Endothelial cell of umbilical vein (primary cell): ENCODE results near the gene CCDC93. TPM values are rescaled to one million over a fixed set of nuclear protein-coding genes. Genes with fewer than 3 reads are reported as not detected.

Experiments used
- BruUV-seq: library from RNA; stranded (reverse); fragments of 400-500 nt; replicated peaks from 2 replicates; lab custom pipeline; 2021; lab: Mats Ljungman, UMichigan
- CTCF ChIA-PET: fragments of 300-600, 350-600 bp; sonication (Branson Sonifier 250); formaldehyde crosslinking; loops from one replicate; lab custom pipeline; 2021; ENCODE audit warnings: antibody characterized with exemption, inconsistent platforms; lab: Charles Lee
- POLR2A ChIA-PET: fragments of 300-600, 350-600 bp; sonication (Branson Sonifier 250); formaldehyde crosslinking; loops from one replicate; lab custom pipeline; 2021; ENCODE audit warnings: antibody characterized with exemption, inconsistent platforms; lab: Charles Lee
- DNase-seq: peaks from one replicate; pipeline ENCODE4 v3.0.0-alpha.2; 2011; ENCODE audit warnings: low read depth, low spot score
- FAIRE-seq: peaks from 2 replicates; lab custom pipeline; 2011; peaks lifted over from hg19 to GRCh38; lab: Jason Lieb, UNC
- H2AFZ ChIP-seq: 2 replicates; pipeline ENCODE4 v1.6.0; 2012; ENCODE audit warnings: low read depth, low read length, control low read depth, inconsistent platforms
- H3K27ac ChIP-seq: 2 replicates; pipeline ENCODE4 v1.5.1; 2011; ENCODE audit warnings: low read depth, mild to moderate bottlenecking, control low read depth, low read length, moderate library complexity; ENCODE audit not compliant: insufficient read depth
- H3K27me3 ChIP-seq, 2 experiments: 2 replicates each; pipeline versions ENCODE4 v1.6.0 to v1.6.1; 2011; ENCODE audit warnings: low read length in 2 of 2, mixed read lengths in 1 of 2; ENCODE audit not compliant: control insufficient read depth in 2 of 2, insufficient read depth in 2 of 2
- H3K36me3 ChIP-seq, 2 experiments: 2 replicates in 1 of 2; 3 replicates in 1 of 2; pipeline ENCODE4 v1.5.1; 2011; ENCODE audit warnings: low read length in 2 of 2, mild to moderate bottlenecking in 1 of 2, moderate library complexity in 1 of 2; ENCODE audit not compliant: control insufficient read depth in 2 of 2, insufficient read depth in 2 of 2; ENCODE audit errors: extremely low read depth in 1 of 2
- H3K4me1 ChIP-seq: 3 replicates; pipeline ENCODE4 v1.5.1; 2011; ENCODE audit warnings: mild to moderate bottlenecking, low read length; ENCODE audit not compliant: control insufficient read depth, insufficient read depth; ENCODE audit errors: extremely low read depth
- H3K4me2 ChIP-seq: 2 replicates; pipeline ENCODE4 v1.6.1; 2011; ENCODE audit warnings: low read length, control low read depth, mixed read lengths; ENCODE audit not compliant: insufficient read depth
- H3K4me3 ChIP-seq, 3 experiments: fragments of 200-600 bp in 1 of 3; sonication (generic), shearing (Covaris generic) in 1 of 3; replicated peaks in 1 of 3; 2 replicates each; pipeline ENCODE4 v1.5.1; 2011 to 2016; ENCODE audit warnings: control low read depth in 3 of 3, low read length in 3 of 3, mild to moderate bottlenecking in 2 of 3, inconsistent platforms in 1 of 3, low read depth in 1 of 3, moderate library complexity in 1 of 3; ENCODE audit not compliant: insufficient read depth in 1 of 3
- H3K79me2 ChIP-seq: 2 replicates; pipeline ENCODE4 v1.6.0; 2012; ENCODE audit warnings: low read length, inconsistent platforms; ENCODE audit not compliant: control insufficient read depth, insufficient read depth
- H3K9ac ChIP-seq: replicated peaks from 2 replicates; pipeline ENCODE3; 2011; ENCODE audit warnings: low read length, control low read depth; ENCODE audit not compliant: insufficient read depth; ENCODE audit errors: extremely low read depth
- H3K9me1 ChIP-seq: replicated peaks from 3 replicates; pipeline ENCODE4 v1.6.0; 2011; ENCODE audit warnings: mild to moderate bottlenecking, low read length; ENCODE audit not compliant: control insufficient read depth, insufficient read depth; ENCODE audit errors: extremely low read depth
- H3K9me3 ChIP-seq: replicated peaks from 2 replicates; pipeline ENCODE4 v1.5.1; 2012; ENCODE audit warnings: low read length, inconsistent platforms; ENCODE audit not compliant: control insufficient read depth, insufficient read depth
- H4K20me1 ChIP-seq: replicated peaks from 2 replicates; pipeline ENCODE3; 2011; ENCODE audit warnings: mild to moderate bottlenecking, low read length; ENCODE audit not compliant: control insufficient read depth, insufficient read depth; ENCODE audit errors: extremely low read depth
- EZH2 ChIP-seq: IDR thresholded peaks from 2 replicates; pipeline ENCODE4 v1.6.1; 2012; ENCODE audit warnings: borderline replicate concordance, low read depth, mild to moderate bottlenecking, moderate library complexity, low read length, inconsistent platforms; ENCODE audit not compliant: severe bottlenecking
- FOS ChIP-seq: IDR thresholded peaks from 2 replicates; pipeline ENCODE4 v1.6.1; 2011; ENCODE audit warnings: mild to moderate bottlenecking, low read length, moderate library complexity, borderline replicate concordance; ENCODE audit not compliant: insufficient read depth
- GATA2 ChIP-seq: IDR thresholded peaks from 2 replicates; pipeline ENCODE4 v1.7.0; 2011; ENCODE audit warnings: low read depth, mild to moderate bottlenecking, moderate library complexity, mixed read lengths, low read length; ENCODE audit not compliant: insufficient read length, insufficient read depth
- JUN ChIP-seq: IDR thresholded peaks from 2 replicates; pipeline ENCODE4 v1.6.1; 2011; ENCODE audit warnings: borderline replicate concordance, low read depth; ENCODE audit not compliant: insufficient read length, insufficient read depth
- MAX ChIP-seq: IDR thresholded peaks from 2 replicates; pipeline ENCODE4 v1.6.1; 2011; ENCODE audit not compliant: insufficient read depth, insufficient read length
- MYC ChIP-seq: IDR thresholded peaks from one replicate; pipeline ENCODE4 v1.6.1; 2011; ENCODE audit warnings: mild to moderate bottlenecking, low read depth, low read length
- POLR2A ChIP-seq: IDR thresholded peaks from 2 replicates; pipeline ENCODE4 v1.6.1; 2012; ENCODE audit warnings: low read depth, mild to moderate bottlenecking, control low read depth, low read length
- POLR2AphosphoS5 ChIP-seq: IDR thresholded peaks from 2 replicates; pipeline ENCODE4 v1.6.1; 2012; ENCODE audit warnings: low read depth, mild to moderate bottlenecking, control low read depth, low read length, moderate library complexity; ENCODE audit not compliant: insufficient read depth
- dilution Hi-C: fragments of 300-500 bp; cut with MboI; formaldehyde crosslinking; loops from one replicate; pipeline ENCODE4 v1.15.0; 2019; ENCODE audit warnings: low sequenced_read_pairs; ENCODE audit not compliant: extremely low pct_ligation_motif_present
- intact Hi-C: fragments of 100-400 bp; cut with micrococcal nuclease; formaldehyde crosslinking; loops from one replicate; pipeline ENCODE4 v1.10.0; 2022
- polyA plus RNA-seq, 4 experiments: library from polyadenylated mRNA; depleted of rRNA in 3 of 4; stranded (reverse) in 3 of 4; unstranded in 1 of 4; fragments of >200 nt; gene quantifications; 2 replicates each; pipeline versions ENCODE4 v1.2.1 to v1.2.3, GENCODE V29; 2011 to 2012; ENCODE audit warnings: missing spikeins in 1 of 4
- total RNA-seq: library from RNA; stranded (reverse); gene quantifications from 2 replicates; pipeline ENCODE4 v1.2.3, GENCODE V29; 2021
- TF ChIP-seq, protein P1 (sequence below), 2 donors: IDR thresholded peaks; 1 replicate in 1 of 2; 2 replicates in 1 of 2; pipeline ENCODE4 v1.5.1; 2011; ENCODE audit warnings: low read length in 2 of 2, mild to moderate bottlenecking in 2 of 2, moderate library complexity in 2 of 2, control low read depth in 1 of 2, inconsistent platforms in 1 of 2, low read depth in 1 of 2; ENCODE audit not compliant: insufficient read depth in 1 of 2; ENCODE audit errors: extremely low read depth in 1 of 2

Gene CCDC93
- total and polyA plus RNA-seq, 2 donors (not counting 3 experiments of a cell fraction or from before 2014, with no cell fraction given) = 13.8 to 35.1 TPM

DNA sequence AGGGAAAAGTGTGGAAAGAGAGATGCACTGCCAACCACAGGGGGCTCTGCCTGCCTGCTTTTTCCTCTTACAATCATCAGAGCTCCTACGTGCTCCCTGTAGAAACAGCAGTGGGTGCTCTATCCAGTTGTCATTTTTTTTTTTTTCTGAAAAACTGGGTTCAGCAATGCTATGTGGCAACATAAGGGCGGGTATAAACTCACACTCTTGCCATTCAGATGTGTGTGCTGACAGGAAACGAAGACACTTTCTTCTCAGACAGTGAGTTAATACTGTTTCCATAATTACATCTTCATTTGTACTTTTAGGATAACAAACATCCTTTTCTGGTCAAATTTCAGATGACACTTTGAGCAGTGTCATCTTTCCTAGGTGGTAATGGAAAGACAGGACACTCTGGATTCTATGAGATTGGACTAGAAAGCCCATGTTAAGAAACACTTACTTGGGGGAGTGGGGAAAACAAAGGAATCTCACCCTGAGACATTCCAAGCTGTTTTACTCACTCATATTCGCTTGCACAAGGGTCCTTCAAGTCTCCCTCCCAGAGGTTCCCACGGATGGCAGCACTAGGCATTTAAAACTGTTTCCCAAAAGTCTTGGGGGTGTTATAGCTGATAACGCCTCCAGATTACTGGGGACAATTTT is 41.3 kb downstream of the CCDC93 start:
- peaks cover 5 to 29% of the 10 kb centered on the region in 2 experiments for H3K36me3 ChIP-seq
- ChIA-PET CTCF (interaction anchor here (0.6 to 1.7 kb wide), 5 partner anchors 12 to 137 kb away, joined by 3 to 5 read pairs (median 4); no protein-coding TSS in a partner anchor), POLR2A (interaction anchor here (1.2 kb wide), 1 partner anchor 31 kb away, joined by 3 read pairs; no protein-coding TSS in a partner anchor)
- DNase-seq = no peak
- H3K9ac ChIP-seq = no peak overlapping the region
- intact Hi-C loops = no loop called here
- H3K9me3 ChIP-seq = no peaks in the 10 kb centered on the region
- H4K20me1 ChIP-seq = no peaks in the 10 kb centered on the region
- no peak overlapping the region for H3K4me3 ChIP-seq
- no peak overlapping the region for H3K4me2 ChIP-seq
- no peak overlapping the region for H2AFZ ChIP-seq
- no peak for FAIRE-seq
- dilution Hi-C loops = no loop called here
- H3K9me1 ChIP-seq = no peaks in the 10 kb centered on the region
- no peaks in the 10 kb centered on the region for H3K79me2 ChIP-seq
- no peaks in the 10 kb centered on the region for H3K27me3 ChIP-seq
- H3K4me1 ChIP-seq = no peaks in the 10 kb centered on the region
- BruUV-seq = no TSS peak
- H3K27ac ChIP-seq = no peak overlapping the region
- no peak for TF ChIP-seq POLR2AphosphoS5
- TF ChIP-seq FOS = no peak
- TF ChIP-seq, protein P1, sequence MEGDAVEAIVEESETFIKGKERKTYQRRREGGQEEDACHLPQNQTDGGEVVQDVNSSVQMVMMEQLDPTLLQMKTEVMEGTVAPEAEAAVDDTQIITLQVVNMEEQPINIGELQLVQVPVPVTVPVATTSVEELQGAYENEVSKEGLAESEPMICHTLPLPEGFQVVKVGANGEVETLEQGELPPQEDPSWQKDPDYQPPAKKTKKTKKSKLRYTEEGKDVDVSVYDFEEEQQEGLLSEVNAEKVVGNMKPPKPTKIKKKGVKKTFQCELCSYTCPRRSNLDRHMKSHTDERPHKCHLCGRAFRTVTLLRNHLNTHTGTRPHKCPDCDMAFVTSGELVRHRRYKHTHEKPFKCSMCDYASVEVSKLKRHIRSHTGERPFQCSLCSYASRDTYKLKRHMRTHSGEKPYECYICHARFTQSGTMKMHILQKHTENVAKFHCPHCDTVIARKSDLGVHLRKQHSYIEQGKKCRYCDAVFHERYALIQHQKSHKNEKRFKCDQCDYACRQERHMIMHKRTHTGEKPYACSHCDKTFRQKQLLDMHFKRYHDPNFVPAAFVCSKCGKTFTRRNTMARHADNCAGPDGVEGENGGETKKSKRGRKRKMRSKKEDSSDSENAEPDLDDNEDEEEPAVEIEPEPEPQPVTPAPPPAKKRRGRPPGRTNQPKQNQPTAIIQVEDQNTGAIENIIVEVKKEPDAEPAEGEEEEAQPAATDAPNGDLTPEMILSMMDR (IDR thresholded peaks at IDR 0.05; ENCODE audit: extremely low read depth in 1 of 2, insufficient read depth in 1 of 2, low read depth in 1 of 2, low read length in 2 of 2) = no peak
- TF ChIP-seq MYC = no peak
- no peak for TF ChIP-seq MAX
- TF ChIP-seq POLR2A = no peak
- TF ChIP-seq JUN = no peak
- TF ChIP-seq GATA2 = no peak
- no peak for TF ChIP-seq EZH2
